Sigmoid colon (tissue), 7 donors: Measurements from ENCODE around the gene PROX1. TPM values are rescaled to one million over a fixed set of nuclear protein-coding genes. Genes with fewer than 3 reads are reported as not detected.

ENCODE experiments used
- DNase-seq: peaks from one replicate; pipeline ENCODE4 v3.0.0-alpha.2; 2019
- H3K27ac ChIP-seq, 4 donors: fragments of 200-600 bp; sonication (generic); one replicate each; pipeline ENCODE4 v1.5.1; 2016 to 2019; ENCODE audit warnings: mild to moderate bottlenecking in 1 of 4
- H3K27me3 ChIP-seq, 3 donors: fragments of 200-600 bp; sonication (generic); one replicate each; pipeline ENCODE4 v1.5.1; 2019; ENCODE audit warnings: mild to moderate bottlenecking in 1 of 3
- H3K36me3 ChIP-seq, 4 donors: fragments of 200-600 bp; sonication (generic); one replicate each; pipeline ENCODE4 v1.5.1; 2016 to 2019
- H3K4me1 ChIP-seq, 4 donors: fragments of 200-600 bp; sonication (generic); one replicate each; pipeline ENCODE4 v1.5.1; 2017 to 2019
- H3K4me3 ChIP-seq, 4 donors: fragments of 200-600 bp; sonication (generic); one replicate each; pipeline ENCODE4 v1.5.1; 2017 to 2019; ENCODE audit warnings: mild to moderate bottlenecking in 2 of 4, moderate library complexity in 1 of 4
- H3K9me3 ChIP-seq, 4 donors: fragments of 200-600 bp in 3 of 4; sonication (generic) in 3 of 4; one replicate each; pipeline versions ENCODE4 v1.5.1 to v1.6.1; 2013 to 2019
- CTCF ChIP-seq, 4 experiments: fragments of 450-650 bp in 3 of 4; fragments of 200-600 bp in 1 of 4; IDR thresholded peaks; one replicate each; pipeline ENCODE4 v1.5.1; 2016 to 2019; ENCODE audit warnings: antibody characterized with exemption in 4 of 4, mild to moderate bottlenecking in 3 of 4, moderate library complexity in 2 of 4
- EP300 ChIP-seq, 4 donors: sonication (generic); formaldehyde crosslinking; IDR thresholded peaks; one replicate each; pipeline ENCODE4 v1.6.1; 2017; ENCODE audit warnings: antibody characterized with exemption in 4 of 4
- POLR2A ChIP-seq, 2 donors: fragments of 450-650 bp; IDR thresholded peaks; one replicate each; pipeline ENCODE4 v1.6.1; 2016; ENCODE audit warnings: antibody characterized with exemption in 2 of 2, mild to moderate bottlenecking in 2 of 2, moderate library complexity in 2 of 2
- POLR2AphosphoS5 ChIP-seq, 4 donors: sonication (generic); formaldehyde crosslinking; IDR thresholded peaks; one replicate each; pipeline ENCODE4 v1.6.1; 2017; ENCODE audit warnings: antibody characterized with exemption in 4 of 4
- WGBS, 2 donors: extraction: QIAGEN DNeasy Blood & Tissue Kit; methylation state at CpG; one replicate each; pipeline ENCODE4 v1.1.7; 2013; 5-methylcytosine and 5-hydroxymethylcytosine counted together
- intact Hi-C: fragments of 100-400 bp; cut with DNase I; formaldehyde crosslinking; loops from one replicate; pipeline ENCODE4 v1.15.1; 2023
- polyA plus RNA-seq, 3 donors: library from polyadenylated mRNA; stranded (reverse); fragments of 200-250 nt; gene quantifications; one replicate each; pipeline ENCODE4 v1.2.3, GENCODE V29; 2013
- total RNA-seq, 4 donors: library from RNA; depleted of rRNA; stranded (reverse); fragments of >200 nt; gene quantifications; one replicate each; pipeline ENCODE4 v1.1.0, GENCODE V29; 2016
- donor health status: healthy with polysubstance abuse.
- donor health status: Bipolar disorder and iron deficiency.
- donor health status: healthy.

PROX1 gene
- total and polyA plus RNA-seq, 7 donors = 1.4 to 7.7 (median 5.4) TPM

- H3K4me1 ChIP-seq = no peaks in the 10 kb centered on the region
- no peaks in the 10 kb centered on the region for H3K9me3 ChIP-seq
- whole genome bisulfite sequencing, 2 donors = 40 to 43% methylated on average over 1 of the region's 1 CpG
- DNase-seq = no peak
- no peaks in the 10 kb centered on the region for H3K27me3 ChIP-seq
- no peaks in the 10 kb centered on the region for H3K36me3 ChIP-seq
- intact Hi-C loops = no loop called here
- no peak overlapping the region for H3K27ac ChIP-seq
- no peak for TF ChIP-seq EP300 (IDR thresholded peaks at IDR 0.05)
- TF ChIP-seq POLR2A (IDR thresholded peaks at IDR 0.05) = no peak
- TF ChIP-seq POLR2AphosphoS5 (IDR thresholded peaks at IDR 0.05) = no peak
- no peak for TF ChIP-seq CTCF (IDR thresholded peaks at IDR 0.05)
- H3K4me3 ChIP-seq = no peak overlapping the region
Measured at GRCh38 chr1:214068979-214069378, 81.2 kb downstream of the PROX1 start.

GRCh38 chr1:214071469-214071868, 83.7 kb downstream of the PROX1 start:
- 93 to 97% methylated on average over 1 of the region's 1 CpG for WGBS, 2 donors
- no peaks in the 10 kb centered on the region for H3K27me3 ChIP-seq

GRCh38 chr1:214072426-214073157, 84.8 kb downstream of the PROX1 start:
- Histone ChIP-seq H3K4me1 (no peaks in the 10 kb centered on the region), H3K4me3 (no peak overlapping the region), H3K27me3 (no peaks in the 10 kb centered on the region), H3K27ac (no peak overlapping the region), H3K36me3 (no peaks in the 10 kb centered on the region), H3K9me3 (no peaks in the 10 kb centered on the region)
- no peak for DNase-seq
- TF ChIP-seq POLR2AphosphoS5 (IDR thresholded peaks at IDR 0.05) (no peak), CTCF (IDR thresholded peaks at IDR 0.05) (no peak), EP300 (IDR thresholded peaks at IDR 0.05) (no peak), POLR2A (IDR thresholded peaks at IDR 0.05) (no peak)
- intact Hi-C loops = no loop called here
- WGBS, 2 donors = 76% methylated on average over 10 of the region's 10 CpGs

More at GRCh38 chr1:214071469-214071868, 83.7 kb downstream of the PROX1 start:
- no peak for DNase-seq
- intact Hi-C loops = no loop called here
- Histone ChIP-seq H3K27ac (no peak overlapping the region), H3K36me3 (no peaks in the 10 kb centered on the region), H3K9me3 (no peaks in the 10 kb centered on the region), H3K4me1 (no peaks in the 10 kb centered on the region), H3K4me3 (no peak overlapping the region)
- TF ChIP-seq CTCF (IDR thresholded peaks at IDR 0.05) (no peak), POLR2AphosphoS5 (IDR thresholded peaks at IDR 0.05) (no peak), EP300 (IDR thresholded peaks at IDR 0.05) (no peak), POLR2A (IDR thresholded peaks at IDR 0.05) (no peak)

GRCh38 chr1:214074477-214074876, 86.7 kb downstream of the PROX1 start:
- Histone ChIP-seq H3K4me1 (no peaks in the 10 kb centered on the region), H3K27me3 (no peaks in the 10 kb centered on the region), H3K4me3 (no peak overlapping the region), H3K9me3 (no peaks in the 10 kb centered on the region), H3K36me3 (no peaks in the 10 kb centered on the region), H3K27ac (no peak overlapping the region)
- intact Hi-C loops = no loop called here
- WGBS, 2 donors = 72 to 79% methylated on average over 1 of the region's 1 CpG
- TF ChIP-seq POLR2AphosphoS5 (IDR thresholded peaks at IDR 0.05) = no peak
- TF ChIP-seq POLR2A (IDR thresholded peaks at IDR 0.05) = no peak
- TF ChIP-seq EP300 (IDR thresholded peaks at IDR 0.05) = no peak
- no peak for TF ChIP-seq CTCF (IDR thresholded peaks at IDR 0.05)
- no peak for DNase-seq
